ENCODE data around the gene SCD. TPM values are rescaled to one million over a fixed set of nuclear protein-coding genes. Genes with fewer than 3 reads are reported as not detected.

The SCD gene
- total and polyA plus RNA-seq, 5 donors from 2014 or later: 0.22 to 1.3 (median 0.92) TPM

DNA sequence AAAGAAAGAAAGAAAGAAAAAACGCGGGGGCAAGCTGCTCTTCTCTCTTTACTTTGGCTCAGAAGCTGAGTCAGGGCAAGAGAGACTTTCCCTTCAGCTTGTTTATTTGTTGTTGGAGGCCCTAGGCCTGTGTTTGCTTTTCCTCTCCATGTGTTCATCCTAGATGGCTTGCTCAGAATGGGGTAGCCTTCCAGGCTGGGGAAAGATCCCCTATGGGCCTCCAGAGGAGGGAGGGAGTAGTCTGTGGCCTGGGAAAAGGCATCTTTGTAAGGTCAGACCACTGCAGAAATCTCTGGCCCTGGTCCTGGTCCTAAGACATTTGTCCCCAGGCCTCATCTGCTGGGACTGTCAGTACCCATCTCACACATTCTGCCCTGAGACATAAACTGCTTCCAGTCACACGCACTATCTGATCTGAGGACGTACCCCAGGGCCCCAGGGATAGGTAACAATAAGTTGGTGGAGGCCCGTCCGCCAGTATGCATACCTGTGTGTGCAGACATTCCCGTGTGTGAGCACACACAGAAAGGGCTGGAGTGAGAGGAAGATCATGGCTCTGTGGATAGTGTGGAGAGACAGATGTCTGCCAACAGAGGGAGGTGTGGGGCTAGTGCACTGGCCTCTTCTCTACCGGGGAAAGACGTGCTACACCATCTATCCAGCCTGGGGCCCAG, 4.9 kb upstream of the SCD start:
- DNase-seq (peak in 2 of 3 donors; percentile 30 to 66), ATAC-seq (ENCODE audit: low read depth in 2 of 2) (peak; percentile 41 to 44)
- Mint-ChIP-seq H3K27ac (no peak overlapping the region), H3K9me3 (peaks cover 0 to 2% (median 0%) of the 10 kb centered on the region in 7 donors), H3K36me3 (no peaks in the 10 kb centered on the region), H3K4me3 (no peak overlapping the region), H3K27me3 (peaks cover 22% of the 10 kb centered on the region), H3K4me1 (peaks cover 0 to 8% (median 5%) of the 10 kb centered on the region in 4 donors)
- Histone ChIP-seq H3K4me1 (ENCODE audit: control insufficient read depth, insufficient read depth, low read length, poor library complexity, severe bottlenecking) (peaks cover 5% of the 10 kb centered on the region), H3K36me3 (ENCODE audit: control insufficient read depth, insufficient read depth, low read length) (no peaks in the 10 kb centered on the region), H3K27me3 (ENCODE audit: control insufficient read depth, insufficient read depth, low read length) (no peaks in the 10 kb centered on the region), H3K9me3 (ENCODE audit: control insufficient read depth in 2 of 2, low read length in 2 of 2) (no peaks in the 10 kb centered on the region), H3K4me3 (ENCODE audit: low read depth, low read length) (no peak overlapping the region), H3K27ac (ENCODE audit: insufficient read depth, low read length, poor library complexity, severe bottlenecking) (no peak overlapping the region)

DNA sequence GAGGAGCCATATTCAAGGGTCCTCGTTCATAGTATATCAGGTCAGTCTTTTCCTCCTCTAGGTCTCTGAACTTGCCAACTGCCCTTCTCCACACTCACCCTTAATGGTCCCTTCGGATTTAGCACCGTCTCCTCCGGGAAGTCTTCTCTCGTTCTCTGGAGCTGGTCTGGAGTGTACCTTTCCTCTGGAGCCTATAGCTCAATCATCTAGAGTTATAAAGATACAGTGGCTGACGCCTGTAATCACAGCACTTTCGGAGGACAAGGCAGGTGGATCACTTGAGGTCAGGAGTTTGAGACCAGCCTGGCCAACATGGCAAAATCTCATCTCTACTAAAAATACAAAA, 4.4 kb upstream of the SCD start:
- no peak overlapping the region for H3K27ac Mint-ChIP-seq

DNA sequence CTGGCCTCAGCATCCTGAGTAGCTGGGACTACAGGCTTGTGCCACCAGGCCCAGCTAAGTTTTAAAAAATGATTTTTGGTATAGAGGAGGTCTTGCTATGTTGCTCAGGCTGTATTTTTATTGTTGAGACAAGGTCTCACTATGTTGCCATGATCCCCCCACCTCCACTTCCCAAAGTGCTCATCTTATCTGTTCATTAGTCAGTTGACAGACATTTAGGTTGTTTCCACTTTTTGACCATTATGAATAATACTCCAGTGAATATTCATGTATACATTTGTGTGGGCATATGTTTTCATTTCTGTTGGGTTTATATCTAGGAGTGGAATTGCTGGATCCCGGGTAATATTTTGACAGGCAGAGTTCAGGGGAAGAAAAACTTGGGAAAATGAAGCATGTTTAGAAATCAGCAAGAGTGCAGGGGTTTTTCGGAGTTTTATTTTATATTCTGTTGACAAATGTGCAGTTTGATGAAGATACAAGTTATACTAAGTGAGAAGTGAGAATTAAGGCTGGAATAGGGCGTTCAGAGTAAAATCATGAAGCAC, 2.7 kb upstream of the SCD start:
- Mint-ChIP-seq H3K4me1 (peaks cover 5 to 16% (median 8%) of the 10 kb centered on the region in 4 donors), H3K36me3 (no peaks in the 10 kb centered on the region), H3K9me3 (peaks cover 0 to 2% (median 0%) of the 10 kb centered on the region in 7 donors), H3K27me3 (peaks cover 24% of the 10 kb centered on the region), H3K27ac (no peak overlapping the region), H3K4me3 (peak overlapping the region in 3 of 4 donors; percentile 4 to 86 (median 68))
- H3K4me3 ChIP-seq (ENCODE audit: low read depth, low read length): no peak overlapping the region
- peaks cover 11% of the 10 kb centered on the region for H3K4me1 ChIP-seq (ENCODE audit: control insufficient read depth, insufficient read depth, low read length, poor library complexity, severe bottlenecking)
- DNase-seq: no peak
- peaks cover 3% of the 10 kb centered on the region for H3K27me3 ChIP-seq (ENCODE audit: control insufficient read depth, insufficient read depth, low read length)
- H3K27ac ChIP-seq (ENCODE audit: insufficient read depth, low read length, poor library complexity, severe bottlenecking): no peak overlapping the region
- ATAC-seq (ENCODE audit: low read depth in 2 of 2): no peak
- H3K36me3 ChIP-seq (ENCODE audit: control insufficient read depth, insufficient read depth, low read length): no peaks in the 10 kb centered on the region
- H3K9me3 ChIP-seq (ENCODE audit: control insufficient read depth in 2 of 2, low read length in 2 of 2): no peaks in the 10 kb centered on the region

More for the DNA sequence above, 4.4 kb upstream of the SCD start:
- Mint-ChIP-seq H3K27me3 (peaks cover 22% of the 10 kb centered on the region), H3K9me3 (peaks cover 0 to 2% (median 0%) of the 10 kb centered on the region in 7 donors), H3K4me1 (peaks cover 4 to 10% (median 5%) of the 10 kb centered on the region in 4 donors), H3K4me3 (no peak overlapping the region), H3K36me3 (no peaks in the 10 kb centered on the region)
- ATAC-seq (ENCODE audit: low read depth in 2 of 2): no peak
- DNase-seq: no peak
- Histone ChIP-seq H3K4me3 (ENCODE audit: low read depth, low read length) (no peak overlapping the region), H3K36me3 (ENCODE audit: control insufficient read depth, insufficient read depth, low read length) (no peaks in the 10 kb centered on the region), H3K4me1 (ENCODE audit: control insufficient read depth, insufficient read depth, low read length, poor library complexity, severe bottlenecking) (peaks cover 9% of the 10 kb centered on the region), H3K9me3 (ENCODE audit: control insufficient read depth in 2 of 2, low read length in 2 of 2) (no peaks in the 10 kb centered on the region), H3K27ac (ENCODE audit: insufficient read depth, low read length, poor library complexity, severe bottlenecking) (no peak overlapping the region), H3K27me3 (ENCODE audit: control insufficient read depth, insufficient read depth, low read length) (no peaks in the 10 kb centered on the region)

DNA sequence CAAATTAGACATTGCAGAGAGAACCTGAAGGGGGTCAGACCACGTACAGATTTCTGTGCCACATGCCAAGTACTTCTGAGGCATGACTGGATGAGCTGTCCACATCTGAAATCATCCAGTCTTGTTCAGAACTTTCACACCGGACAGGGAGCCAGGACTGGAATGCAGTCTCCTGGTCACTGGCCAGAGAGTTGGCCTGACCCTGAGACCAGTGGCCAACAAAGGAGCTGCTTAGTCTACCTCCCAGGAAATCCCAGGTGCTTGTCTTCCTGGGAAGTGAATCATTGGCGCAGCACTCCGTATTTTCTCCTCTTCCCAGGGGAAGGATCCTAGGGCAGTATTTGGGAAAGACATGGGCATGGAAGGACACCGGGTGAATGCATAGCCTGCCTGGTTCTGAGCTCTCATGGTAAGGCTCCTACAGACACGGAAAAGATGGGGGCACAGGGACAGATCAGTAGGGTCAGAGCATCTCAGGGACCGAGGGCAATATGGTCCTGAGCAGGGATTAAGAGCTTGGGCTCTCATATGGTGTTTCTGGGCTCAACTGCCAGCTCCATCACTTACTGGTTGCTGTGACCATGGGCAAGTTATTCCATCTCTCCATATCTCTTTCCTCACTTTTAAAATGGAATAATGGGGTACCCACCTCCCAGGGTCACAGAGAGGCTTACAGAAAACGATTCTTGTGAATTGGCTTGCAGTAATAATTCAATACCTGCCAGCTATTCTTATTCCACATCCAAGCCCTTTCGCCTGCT, 1.3 kb upstream of the SCD start:
- Mint-ChIP-seq H3K27me3 (peaks cover 25% of the 10 kb centered on the region), H3K27ac (peak overlapping the region; percentile 23 to 62 (median 32)), H3K36me3 (no peaks in the 10 kb centered on the region), H3K4me3 (peak overlapping the region; percentile 71 to 85 (median 82)), H3K9me3 (peaks cover 0 to 2% (median 0%) of the 10 kb centered on the region in 7 donors), H3K4me1 (peaks cover 5 to 16% (median 8%) of the 10 kb centered on the region in 4 donors)
- H3K27me3 ChIP-seq (ENCODE audit: control insufficient read depth, insufficient read depth, low read length): peaks cover 6% of the 10 kb centered on the region
- no peak for DNase-seq
- no peaks in the 10 kb centered on the region for H3K9me3 ChIP-seq (ENCODE audit: control insufficient read depth in 2 of 2, low read length in 2 of 2)
- H3K4me3 ChIP-seq (ENCODE audit: low read depth, low read length): peak overlapping the region; percentile 37
- H3K4me1 ChIP-seq (ENCODE audit: control insufficient read depth, insufficient read depth, low read length, poor library complexity, severe bottlenecking): peaks cover 11% of the 10 kb centered on the region
- no peak for ATAC-seq (ENCODE audit: low read depth in 2 of 2)
- no peaks in the 10 kb centered on the region for H3K36me3 ChIP-seq (ENCODE audit: control insufficient read depth, insufficient read depth, low read length)
- H3K27ac ChIP-seq (ENCODE audit: insufficient read depth, low read length, poor library complexity, severe bottlenecking): no peak overlapping the region

DNA sequence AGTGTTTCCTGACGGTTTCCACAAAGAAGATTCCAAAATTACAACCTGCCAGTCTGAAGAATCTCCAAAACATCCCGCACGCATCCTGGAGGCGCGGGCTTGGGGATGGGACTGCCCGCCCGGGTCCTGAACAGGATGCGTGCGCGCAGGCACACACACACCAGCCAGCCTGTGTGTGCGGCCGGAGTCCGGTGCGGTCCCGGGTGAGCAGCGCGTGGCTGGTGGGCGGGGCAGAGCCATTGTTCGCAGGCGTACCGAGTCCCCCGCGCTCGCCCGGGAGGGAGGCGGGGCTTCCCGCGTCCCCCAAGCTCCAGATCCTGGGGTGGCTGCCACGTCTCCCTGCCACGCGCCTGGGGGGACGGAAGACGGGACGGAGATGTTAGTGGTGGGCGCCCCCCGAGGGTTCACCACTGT, 675 bp upstream of the SCD start:
- H3K27ac Mint-ChIP-seq: peak overlapping the region in 2 of 3 donors; percentile 32 to 62

DNA sequence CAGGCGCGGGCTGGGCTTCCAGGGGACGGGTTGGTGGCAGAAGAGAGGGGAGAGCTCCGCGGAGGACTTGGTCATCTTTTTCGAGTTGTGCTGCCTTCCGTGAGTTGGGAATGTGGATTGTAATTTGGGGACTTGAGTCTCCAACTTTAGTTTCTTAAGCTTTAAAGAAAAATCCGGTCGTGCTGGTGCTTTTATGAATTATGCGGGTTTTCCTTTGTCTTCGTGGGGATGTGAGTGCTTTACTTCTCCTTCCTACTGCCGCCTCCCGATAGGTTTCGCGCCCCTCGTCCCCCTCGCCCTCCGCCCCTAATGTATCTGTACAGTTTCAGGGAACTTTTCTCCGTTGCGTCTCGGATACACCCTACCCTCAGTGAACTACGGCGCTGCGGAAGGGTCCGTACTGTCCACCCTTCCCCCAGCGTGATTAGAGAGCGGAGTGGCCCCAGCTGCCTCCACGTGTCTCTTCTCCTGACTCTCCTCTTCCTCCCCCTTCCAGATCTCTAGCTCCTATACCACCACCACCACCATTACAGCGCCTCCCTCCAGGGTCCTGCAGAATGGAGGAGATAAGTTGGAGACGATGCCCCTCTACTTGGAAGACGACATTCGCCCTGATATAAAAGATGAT, 649 bp downstream of the SCD start:
- H3K4me1 ChIP-seq (ENCODE audit: control insufficient read depth, insufficient read depth, low read length, poor library complexity, severe bottlenecking): peaks cover 11% of the 10 kb centered on the region
- DNase-seq (no peak), ATAC-seq (ENCODE audit: low read depth in 2 of 2) (peak; percentile 3 to 5)
- peaks cover 6% of the 10 kb centered on the region for H3K27me3 ChIP-seq (ENCODE audit: control insufficient read depth, insufficient read depth, low read length)
- peaks cover 0 to 2% (median 0%) of the 10 kb centered on the region in 7 donors for H3K9me3 Mint-ChIP-seq
- H3K27ac ChIP-seq (ENCODE audit: insufficient read depth, low read length, poor library complexity, severe bottlenecking): no peak overlapping the region
- peak overlapping the region; percentile 38 to 85 (median 70) for H3K27ac Mint-ChIP-seq
- H3K36me3 Mint-ChIP-seq: no peaks in the 10 kb centered on the region
- peak overlapping the region; percentile 53 for H3K4me3 ChIP-seq (ENCODE audit: low read depth, low read length)
- no peaks in the 10 kb centered on the region for H3K9me3 ChIP-seq (ENCODE audit: control insufficient read depth in 2 of 2, low read length in 2 of 2)
- peaks cover 5 to 16% (median 8%) of the 10 kb centered on the region in 4 donors for H3K4me1 Mint-ChIP-seq
- H3K4me3 Mint-ChIP-seq: peak overlapping the region; percentile 40 to 92 (median 82)
- H3K36me3 ChIP-seq (ENCODE audit: control insufficient read depth, insufficient read depth, low read length): no peaks in the 10 kb centered on the region
- H3K27me3 Mint-ChIP-seq: peaks cover 25% of the 10 kb centered on the region

More for the DNA sequence above, 675 bp upstream of the SCD start:
- peaks cover 5 to 16% (median 8%) of the 10 kb centered on the region in 4 donors for H3K4me1 Mint-ChIP-seq
- H3K36me3 Mint-ChIP-seq: no peaks in the 10 kb centered on the region
- peak overlapping the region; percentile 71 to 85 (median 78) for H3K4me3 Mint-ChIP-seq
- H3K4me1 ChIP-seq (ENCODE audit: control insufficient read depth, insufficient read depth, low read length, poor library complexity, severe bottlenecking): peaks cover 11% of the 10 kb centered on the region
- no peaks in the 10 kb centered on the region for H3K9me3 ChIP-seq (ENCODE audit: control insufficient read depth in 2 of 2, low read length in 2 of 2)
- no peak overlapping the region for H3K27ac ChIP-seq (ENCODE audit: insufficient read depth, low read length, poor library complexity, severe bottlenecking)
- no peaks in the 10 kb centered on the region for H3K36me3 ChIP-seq (ENCODE audit: control insufficient read depth, insufficient read depth, low read length)
- peaks cover 25% of the 10 kb centered on the region for H3K27me3 Mint-ChIP-seq
- H3K27me3 ChIP-seq (ENCODE audit: control insufficient read depth, insufficient read depth, low read length): peaks cover 6% of the 10 kb centered on the region
- peak; percentile 35 to 54 for ATAC-seq (ENCODE audit: low read depth in 2 of 2)
- peak overlapping the region; percentile 37 for H3K4me3 ChIP-seq (ENCODE audit: low read depth, low read length)
- peak; percentile 2 to 74 (median 36) for DNase-seq
- peaks cover 0 to 2% (median 0%) of the 10 kb centered on the region in 7 donors for H3K9me3 Mint-ChIP-seq

DNA sequence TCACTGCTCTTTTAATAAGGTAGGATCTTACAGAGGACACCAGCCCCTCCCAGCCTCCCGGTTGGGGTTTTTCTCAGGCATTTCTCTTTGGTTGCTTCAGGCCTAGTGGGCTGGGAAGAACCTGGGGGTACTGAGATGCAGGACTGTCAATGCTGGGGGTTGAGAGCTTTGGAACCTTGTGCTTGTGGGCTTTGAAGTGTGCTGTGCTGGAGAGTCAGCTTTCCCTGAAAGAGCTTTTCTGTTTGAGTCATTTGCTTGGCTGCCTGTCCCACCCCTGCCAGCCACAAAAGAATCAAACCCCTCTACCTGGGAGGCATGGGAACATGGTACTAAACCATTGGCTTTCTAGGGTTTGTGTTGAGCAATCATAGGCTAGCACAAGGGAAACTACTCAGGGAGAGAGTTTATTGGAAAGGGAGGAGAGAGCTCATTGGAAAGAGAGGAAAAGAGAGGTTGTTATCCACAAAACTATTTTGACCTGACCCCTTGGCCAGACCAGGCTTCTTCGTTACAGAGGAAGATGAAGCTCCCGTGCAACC, 1.4 kb downstream of the SCD start:
- peak overlapping the region; percentile 40 to 92 (median 82) for H3K4me3 Mint-ChIP-seq
- no peaks in the 10 kb centered on the region for H3K36me3 ChIP-seq (ENCODE audit: control insufficient read depth, insufficient read depth, low read length)
- DNase-seq (no peak), ATAC-seq (ENCODE audit: low read depth in 2 of 2) (no peak)
- peaks cover 11% of the 10 kb centered on the region for H3K4me1 ChIP-seq (ENCODE audit: control insufficient read depth, insufficient read depth, low read length, poor library complexity, severe bottlenecking)
- H3K27ac ChIP-seq (ENCODE audit: insufficient read depth, low read length, poor library complexity, severe bottlenecking): no peak overlapping the region
- peaks cover 23% of the 10 kb centered on the region for H3K27me3 Mint-ChIP-seq
- peaks cover 0 to 2% (median 0%) of the 10 kb centered on the region in 7 donors for H3K9me3 Mint-ChIP-seq
- no peak overlapping the region for H3K27ac Mint-ChIP-seq
- peaks cover 5 to 16% (median 8%) of the 10 kb centered on the region in 4 donors for H3K4me1 Mint-ChIP-seq
- H3K36me3 Mint-ChIP-seq: no peaks in the 10 kb centered on the region
- H3K27me3 ChIP-seq (ENCODE audit: control insufficient read depth, insufficient read depth, low read length): peaks cover 6% of the 10 kb centered on the region
- H3K4me3 ChIP-seq (ENCODE audit: low read depth, low read length): no peak overlapping the region
- no peaks in the 10 kb centered on the region for H3K9me3 ChIP-seq (ENCODE audit: control insufficient read depth in 2 of 2, low read length in 2 of 2)
